Hepatocyte (in vitro differentiated cells): ENCODE data around the gene KLHL7.

Experiments used
- EZH2phosphoT487 ChIP-seq: fragments of 200-600 bp; sonication (generic); IDR thresholded peaks from one replicate; pipeline ENCODE4 v1.6.1; 2018; ENCODE audit warnings: antibody characterized with exemption, mild to moderate bottlenecking, low read depth, moderate library complexity; ENCODE audit not compliant: unreplicated experiment, severe bottlenecking
- TF ChIP-seq, protein P1 (sequence below): fragments of 200-600 bp; sonication (generic); IDR thresholded peaks from 2 replicates; pipeline ENCODE4 v1.5.1; 2016; ENCODE audit warnings: antibody characterized with exemption, mild to moderate bottlenecking; ENCODE audit not compliant: poor library complexity

DNA sequence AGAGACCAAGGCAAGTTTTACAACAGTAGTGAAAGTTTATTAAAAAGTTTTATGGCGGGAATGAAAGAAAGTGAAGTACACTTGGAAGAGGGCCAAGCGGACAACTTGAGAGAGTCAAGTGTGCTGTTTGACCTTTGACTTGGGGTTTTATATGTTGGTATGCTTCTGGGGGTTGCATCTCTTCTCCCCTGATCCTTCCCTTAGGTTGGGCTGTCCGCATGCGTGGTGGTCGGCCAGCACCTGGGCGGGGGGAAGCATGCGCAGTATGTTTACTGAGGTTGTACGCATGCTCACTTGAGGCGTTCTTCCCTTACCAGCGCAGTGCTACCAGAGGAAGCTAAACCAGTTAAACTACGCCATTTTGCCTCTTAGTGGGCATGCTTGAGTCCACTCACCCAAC is 108.2 kb downstream of the KLHL7 start:
- TF ChIP-seq, protein P1, sequence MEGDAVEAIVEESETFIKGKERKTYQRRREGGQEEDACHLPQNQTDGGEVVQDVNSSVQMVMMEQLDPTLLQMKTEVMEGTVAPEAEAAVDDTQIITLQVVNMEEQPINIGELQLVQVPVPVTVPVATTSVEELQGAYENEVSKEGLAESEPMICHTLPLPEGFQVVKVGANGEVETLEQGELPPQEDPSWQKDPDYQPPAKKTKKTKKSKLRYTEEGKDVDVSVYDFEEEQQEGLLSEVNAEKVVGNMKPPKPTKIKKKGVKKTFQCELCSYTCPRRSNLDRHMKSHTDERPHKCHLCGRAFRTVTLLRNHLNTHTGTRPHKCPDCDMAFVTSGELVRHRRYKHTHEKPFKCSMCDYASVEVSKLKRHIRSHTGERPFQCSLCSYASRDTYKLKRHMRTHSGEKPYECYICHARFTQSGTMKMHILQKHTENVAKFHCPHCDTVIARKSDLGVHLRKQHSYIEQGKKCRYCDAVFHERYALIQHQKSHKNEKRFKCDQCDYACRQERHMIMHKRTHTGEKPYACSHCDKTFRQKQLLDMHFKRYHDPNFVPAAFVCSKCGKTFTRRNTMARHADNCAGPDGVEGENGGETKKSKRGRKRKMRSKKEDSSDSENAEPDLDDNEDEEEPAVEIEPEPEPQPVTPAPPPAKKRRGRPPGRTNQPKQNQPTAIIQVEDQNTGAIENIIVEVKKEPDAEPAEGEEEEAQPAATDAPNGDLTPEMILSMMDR, result no peak
- no peak for TF ChIP-seq EZH2phosphoT487
